Thoracic aorta (tissue), 2 donors: ENCODE results near the gene TBC1D20. TPM values are rescaled to one million over a fixed set of nuclear protein-coding genes. Genes with fewer than 3 reads are reported as not detected.
A peak's percentile ranks its signal among the peaks of the same experiment; 100 is the strongest.

Experiments used
- ATAC-seq: fragments of 150-250 bp; one replicate; pipeline ENCODE4 v1.8.0; 2017; ENCODE audit warnings: low read depth; ENCODE audit not compliant: insufficient number of reproducible peaks, low FRiP score
- DNase-seq: peaks from one replicate; pipeline ENCODE4 v3.0.0-alpha.2; 2020; ENCODE audit warnings: low spot score
- H3K27ac ChIP-seq, 2 donors: fragments of 200-600 bp; sonication (generic); 1 replicate in 1 of 2; 2 replicates in 1 of 2; pipeline ENCODE4 v1.5.1; 2016; ENCODE audit warnings: mild to moderate bottlenecking in 2 of 2, moderate library complexity in 2 of 2
- H3K27me3 ChIP-seq: fragments of 200-600 bp; sonication (generic); replicated peaks from 2 replicates; pipeline ENCODE4 v1.6.0; 2016; ENCODE audit warnings: mild to moderate bottlenecking; ENCODE audit not compliant: insufficient read depth
- H3K36me3 ChIP-seq: fragments of 200-600 bp; sonication (generic); one replicate; pipeline ENCODE4 v1.5.1; 2016
- H3K4me1 ChIP-seq, 2 donors: fragments of 200-600 bp; sonication (generic); 1 replicate in 1 of 2; 2 replicates in 1 of 2; pipeline versions ENCODE4 v1.5.1 to v1.6.0; 2016; ENCODE audit warnings: low read depth in 2 of 2, mild to moderate bottlenecking in 1 of 2; ENCODE audit not compliant: control insufficient read depth in 1 of 2
- H3K4me3 ChIP-seq: fragments of 200-600 bp; sonication (generic); 2 replicates; pipeline ENCODE4 v1.5.1; 2016; ENCODE audit warnings: mild to moderate bottlenecking
- H3K9me3 ChIP-seq: fragments of 200-600 bp; sonication (generic); 2 replicates; pipeline ENCODE4 v1.5.1; 2016
- total RNA-seq, 2 donors: library from RNA; depleted of rRNA; stranded (reverse); fragments of >200 nt; gene quantifications; one replicate each; pipeline versions ENCODE4 v1.1.0 to v1.2.3, GENCODE V29; 2016
- TF ChIP-seq, protein P1 (sequence below): fragments of 200-600 bp; sonication (generic); IDR thresholded peaks from one replicate; pipeline ENCODE4 v1.5.1; 2019; ENCODE audit warnings: antibody characterized with exemption

The TBC1D20 gene
- total RNA-seq, 2 donors from 2014 or later = 33.8 to 40.0 TPM

DNA sequence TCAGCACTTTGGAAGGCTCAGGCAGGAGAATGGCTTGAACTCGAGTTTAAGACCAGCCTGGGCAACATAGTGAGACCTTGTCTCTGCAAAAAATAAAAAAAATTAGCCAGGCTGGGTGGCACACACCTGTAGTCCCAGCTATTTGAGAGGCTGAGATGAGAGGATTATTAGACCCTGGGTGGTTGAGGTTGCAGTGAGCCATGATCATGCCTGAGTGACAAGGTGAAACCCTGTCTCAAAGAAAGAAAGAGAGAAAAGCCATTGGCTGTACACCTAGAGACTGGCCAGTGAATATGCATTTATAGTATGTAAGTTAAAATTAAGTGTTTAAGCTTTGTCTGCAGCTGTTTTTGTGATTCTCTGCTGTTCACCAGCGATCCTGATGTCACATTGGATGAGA lies 48.2 kb downstream of the TBC1D20 start:
- ATAC-seq = no peak
- Histone ChIP-seq H3K9me3 (no peaks in the 10 kb centered on the region), H3K4me3 (no peak overlapping the region), H3K36me3 (peaks cover 16% of the 10 kb centered on the region), H3K27ac (no peak overlapping the region), H3K27me3 (no peaks in the 10 kb centered on the region), H3K4me1 (peaks cover 8 to 13% of the 10 kb centered on the region in 2 donors)
- no peak for DNase-seq
- TF ChIP-seq, protein P1, sequence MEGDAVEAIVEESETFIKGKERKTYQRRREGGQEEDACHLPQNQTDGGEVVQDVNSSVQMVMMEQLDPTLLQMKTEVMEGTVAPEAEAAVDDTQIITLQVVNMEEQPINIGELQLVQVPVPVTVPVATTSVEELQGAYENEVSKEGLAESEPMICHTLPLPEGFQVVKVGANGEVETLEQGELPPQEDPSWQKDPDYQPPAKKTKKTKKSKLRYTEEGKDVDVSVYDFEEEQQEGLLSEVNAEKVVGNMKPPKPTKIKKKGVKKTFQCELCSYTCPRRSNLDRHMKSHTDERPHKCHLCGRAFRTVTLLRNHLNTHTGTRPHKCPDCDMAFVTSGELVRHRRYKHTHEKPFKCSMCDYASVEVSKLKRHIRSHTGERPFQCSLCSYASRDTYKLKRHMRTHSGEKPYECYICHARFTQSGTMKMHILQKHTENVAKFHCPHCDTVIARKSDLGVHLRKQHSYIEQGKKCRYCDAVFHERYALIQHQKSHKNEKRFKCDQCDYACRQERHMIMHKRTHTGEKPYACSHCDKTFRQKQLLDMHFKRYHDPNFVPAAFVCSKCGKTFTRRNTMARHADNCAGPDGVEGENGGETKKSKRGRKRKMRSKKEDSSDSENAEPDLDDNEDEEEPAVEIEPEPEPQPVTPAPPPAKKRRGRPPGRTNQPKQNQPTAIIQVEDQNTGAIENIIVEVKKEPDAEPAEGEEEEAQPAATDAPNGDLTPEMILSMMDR = no peak

DNA sequence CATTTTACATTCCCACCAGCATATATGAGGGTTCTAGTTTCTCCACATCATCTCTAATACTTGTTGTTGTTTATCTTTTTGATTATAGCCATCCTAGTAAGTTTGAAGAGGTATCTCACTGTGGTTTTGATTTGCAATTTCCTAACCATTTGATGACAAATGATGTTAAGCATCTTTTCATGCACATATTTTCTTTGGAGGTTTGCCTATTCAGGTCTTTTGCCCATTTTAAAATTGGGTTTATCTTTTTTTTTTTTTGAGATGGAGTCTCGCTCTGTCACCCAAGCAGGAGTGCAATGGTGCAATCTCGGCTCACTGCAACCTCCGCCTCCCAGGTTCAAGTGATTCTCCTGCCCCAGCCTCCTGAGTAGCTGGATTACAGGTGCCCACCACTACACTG lies 50.3 kb downstream of the TBC1D20 start:
- Histone ChIP-seq H3K9me3 (no peaks in the 10 kb centered on the region), H3K4me3 (no peak overlapping the region), H3K27me3 (no peaks in the 10 kb centered on the region), H3K4me1 (peaks cover 12 to 22% of the 10 kb centered on the region in 2 donors), H3K27ac (no peak overlapping the region), H3K36me3 (peaks cover 4% of the 10 kb centered on the region)
- ATAC-seq = no peak
- DNase-seq = no peak
- TF ChIP-seq, protein P1 = no peak

DNA sequence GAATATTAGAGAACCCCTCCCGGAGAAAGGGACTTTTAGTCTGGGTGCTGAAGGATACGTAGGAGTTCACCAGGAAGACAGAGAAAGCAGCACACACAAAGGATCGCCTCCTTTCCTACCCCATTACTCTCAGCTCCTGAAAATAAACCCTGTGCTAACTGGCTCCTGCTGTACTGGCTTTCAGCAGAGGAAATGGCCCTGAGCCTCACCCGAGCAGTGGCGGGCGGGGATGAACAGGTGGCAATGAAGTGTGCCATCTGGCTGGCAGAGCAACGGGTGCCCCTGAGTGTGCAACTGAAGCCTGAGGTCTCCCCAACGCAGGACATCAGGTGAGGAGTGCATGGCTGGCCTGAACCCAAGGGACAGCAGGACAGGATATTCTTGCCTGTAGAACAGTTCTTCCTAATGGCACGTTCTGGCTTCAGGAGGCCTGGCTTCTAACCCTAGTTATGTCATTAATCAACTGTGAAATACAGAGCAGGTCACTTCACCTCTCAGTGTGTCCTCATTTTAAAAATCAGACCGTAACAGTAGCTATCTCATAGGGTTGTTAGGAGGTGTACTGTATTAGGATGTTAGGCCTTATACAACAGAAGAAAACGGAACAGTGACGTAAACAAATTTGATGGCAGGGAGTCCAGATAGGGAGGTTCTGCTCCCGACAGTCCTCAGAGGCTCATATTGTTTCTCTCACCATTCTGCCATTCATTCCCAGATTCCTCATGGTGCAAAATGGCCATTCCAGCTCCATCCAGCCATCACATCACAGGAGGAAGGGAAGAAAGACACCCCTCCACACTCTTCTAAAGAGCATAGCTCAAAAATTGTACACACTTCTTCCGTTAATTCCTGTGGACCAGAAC lies 52.4 kb downstream of the TBC1D20 start:
- TF ChIP-seq, protein P1 = no peak
- Histone ChIP-seq H3K9me3 (no peaks in the 10 kb centered on the region), H3K27me3 (no peaks in the 10 kb centered on the region), H3K4me3 (peak overlapping the region; percentile 100), H3K36me3 (peaks cover 4% of the 10 kb centered on the region), H3K27ac (no peak overlapping the region), H3K4me1 (peaks cover 12 to 28% of the 10 kb centered on the region in 2 donors)
- DNase-seq = no peak
- no peak for ATAC-seq

DNA sequence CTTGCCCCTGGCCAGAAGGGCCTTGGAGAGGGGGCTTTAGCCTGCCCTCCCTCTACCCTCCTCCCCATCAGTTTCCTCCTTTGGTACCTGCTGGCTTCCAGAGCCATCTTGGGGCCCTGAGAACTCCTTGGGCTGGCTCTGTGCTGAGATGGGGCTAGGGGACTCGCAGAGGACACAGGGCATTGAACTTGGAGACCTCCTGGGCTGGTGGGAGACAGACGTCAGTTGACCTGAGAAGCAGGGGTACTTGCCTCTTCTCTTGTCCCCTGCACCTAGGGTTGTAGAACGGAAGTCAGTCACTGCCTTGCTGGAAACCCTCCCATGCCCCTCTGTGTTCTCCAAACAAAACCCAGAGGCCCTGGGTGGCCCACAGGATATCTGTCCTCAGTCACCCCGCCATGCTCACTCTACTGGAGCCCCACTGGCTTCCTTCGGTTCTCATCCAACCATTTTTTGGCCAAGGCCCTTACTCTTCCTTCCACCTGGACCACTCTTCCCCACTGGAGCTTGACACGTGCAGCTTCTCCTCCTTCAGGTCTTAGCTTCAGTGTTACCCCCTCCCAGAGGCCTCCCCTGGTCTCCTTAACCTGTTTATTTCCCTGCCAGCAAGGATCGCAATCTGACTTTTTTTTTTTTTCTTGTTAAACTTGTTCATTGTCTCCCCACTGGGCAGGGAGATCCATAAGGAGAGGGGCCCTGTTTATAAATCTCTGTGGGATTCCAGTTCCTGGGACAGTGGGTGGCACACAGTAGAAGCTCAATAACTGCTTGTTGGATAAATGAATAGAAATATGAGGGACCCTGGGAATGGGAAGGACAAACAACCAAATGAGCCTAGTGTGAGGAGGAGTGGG lies 53.3 kb downstream of the TBC1D20 start:
- no peak for ATAC-seq
- TF ChIP-seq, protein P1 = no peak

More for the DNA sequence above, 53.3 kb downstream of the TBC1D20 start:
- Histone ChIP-seq H3K27me3 (no peaks in the 10 kb centered on the region), H3K9me3 (no peaks in the 10 kb centered on the region), H3K27ac (peak overlapping the region; percentile 85 to 95), H3K4me1 (peaks cover 12 to 28% of the 10 kb centered on the region in 2 donors), H3K36me3 (peaks cover 4% of the 10 kb centered on the region), H3K4me3 (peak overlapping the region; percentile 100)
- no peak for DNase-seq
